Testis (tissue), 2 donors: ENCODE results near the gene RABAC1.

Experiments
- POLR2A ChIP-seq: fragments of 450-650 bp; IDR thresholded peaks from one replicate; pipeline ENCODE4 v1.6.1; 2017; ENCODE audit warnings: antibody characterized with exemption, mild to moderate bottlenecking, moderate library complexity
- TF ChIP-seq, protein P1 (sequence below), 3 experiments: fragments of 450-650 bp in 2 of 3; fragments of 200-600 bp in 1 of 3; sonication (generic) in 1 of 3; IDR thresholded peaks; one replicate each; pipeline ENCODE4 v1.5.1; 2016 to 2019; ENCODE audit warnings: antibody characterized with exemption in 3 of 3, mild to moderate bottlenecking in 2 of 3, moderate library complexity in 1 of 3

DNA sequence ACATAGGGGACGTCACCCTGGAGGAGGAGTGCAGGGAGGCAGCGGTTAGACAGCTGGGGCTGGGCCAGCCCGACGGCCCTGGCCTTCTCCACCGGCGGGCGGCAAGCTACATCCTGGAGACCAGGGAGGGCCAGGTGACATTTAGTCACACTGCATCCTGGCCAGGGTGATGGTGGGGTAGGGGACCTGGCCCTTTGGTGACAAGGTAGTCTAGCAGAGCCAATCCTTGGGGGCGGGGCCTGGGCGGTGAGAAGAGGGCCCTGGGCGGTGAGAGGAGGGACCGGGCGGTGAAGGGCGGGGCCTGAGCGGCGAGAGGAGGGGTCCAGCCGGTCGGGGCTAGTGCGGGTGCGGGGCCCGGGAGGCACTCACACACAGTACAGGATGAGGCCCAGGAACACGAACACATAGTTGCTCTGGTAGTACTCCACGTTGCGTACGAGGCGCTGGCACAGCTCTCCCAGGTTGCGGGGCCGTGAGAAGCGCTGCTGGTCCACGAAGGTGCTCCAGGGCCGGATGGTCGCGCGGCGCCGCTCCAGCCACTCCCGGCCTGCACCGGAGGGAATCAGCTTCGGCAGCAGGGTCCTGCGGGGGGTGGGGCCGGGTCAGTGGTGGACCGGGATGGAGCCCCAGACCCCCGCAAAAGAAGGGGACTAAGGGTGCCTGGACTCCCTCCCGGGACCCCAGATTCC is 610 bp downstream of the RABAC1 start:
- peak; percentile 44 for TF ChIP-seq POLR2A
- TF ChIP-seq, protein P1, sequence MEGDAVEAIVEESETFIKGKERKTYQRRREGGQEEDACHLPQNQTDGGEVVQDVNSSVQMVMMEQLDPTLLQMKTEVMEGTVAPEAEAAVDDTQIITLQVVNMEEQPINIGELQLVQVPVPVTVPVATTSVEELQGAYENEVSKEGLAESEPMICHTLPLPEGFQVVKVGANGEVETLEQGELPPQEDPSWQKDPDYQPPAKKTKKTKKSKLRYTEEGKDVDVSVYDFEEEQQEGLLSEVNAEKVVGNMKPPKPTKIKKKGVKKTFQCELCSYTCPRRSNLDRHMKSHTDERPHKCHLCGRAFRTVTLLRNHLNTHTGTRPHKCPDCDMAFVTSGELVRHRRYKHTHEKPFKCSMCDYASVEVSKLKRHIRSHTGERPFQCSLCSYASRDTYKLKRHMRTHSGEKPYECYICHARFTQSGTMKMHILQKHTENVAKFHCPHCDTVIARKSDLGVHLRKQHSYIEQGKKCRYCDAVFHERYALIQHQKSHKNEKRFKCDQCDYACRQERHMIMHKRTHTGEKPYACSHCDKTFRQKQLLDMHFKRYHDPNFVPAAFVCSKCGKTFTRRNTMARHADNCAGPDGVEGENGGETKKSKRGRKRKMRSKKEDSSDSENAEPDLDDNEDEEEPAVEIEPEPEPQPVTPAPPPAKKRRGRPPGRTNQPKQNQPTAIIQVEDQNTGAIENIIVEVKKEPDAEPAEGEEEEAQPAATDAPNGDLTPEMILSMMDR (IDR thresholded peaks at IDR 0.05) = no peak
